ENCODE results near the gene CCDC134. TPM values are rescaled to one million over a fixed set of nuclear protein-coding genes. Genes with fewer than 3 reads are reported as not detected.
A peak's percentile ranks its signal among the peaks of the same experiment; 100 is the strongest.

The CCDC134 gene
- total and polyA plus RNA-seq, 9 of the 15 experiments (the other 6 are each of a cell fraction or from before 2014, with no cell fraction given) = 0.56 to 11.9 (median 5.3) TPM

- TF ChIP-seq CAMTA2 (CRISPR knock-in tag; conservative IDR thresholded peaks at IDR 0.05) (no peak), NEUROD1 (IDR thresholded peaks at IDR 0.05; ENCODE audit: borderline replicate concordance, low read depth, low read length, partially characterized antibody) (no peak), POLR2G (IDR thresholded peaks at IDR 0.05; ENCODE audit: low read depth, low read length) (peak; percentile 39; the same call in 1 of the 2 replicates), ARID4B (CRISPR knock-in tag; IDR thresholded peaks at IDR 0.05) (peak; percentile 62), PHF8 (IDR thresholded peaks at IDR 0.05; ENCODE audit: borderline replicate concordance, low read length) (peak; percentile 13; the same call in 1 of the 2 replicates), ZNF263 (CRISPR knock-in tag; IDR thresholded peaks at IDR 0.05; ENCODE audit: borderline replicate concordance) (no peak), CLOCK (CRISPR knock-in tag; IDR thresholded peaks at IDR 0.05; ENCODE audit: borderline replicate concordance) (no peak), CCNT2 (IDR thresholded peaks at IDR 0.05; ENCODE audit: borderline replicate concordance, extremely low read depth, insufficient read length, low read depth, low read length) (peak; percentile 19), ZNF77 (CRISPR knock-in tag; IDR thresholded peaks at IDR 0.05) (no peak), ZNF707 (CRISPR knock-in tag; conservative IDR thresholded peaks at IDR 0.05) (no peak), MAFG (tag; conservative IDR thresholded peaks at IDR 0.05) (no peak), ZNF253 (CRISPR knock-in tag; conservative IDR thresholded peaks at IDR 0.05) (no peak), TCF15 (CRISPR knock-in tag; IDR thresholded peaks at IDR 0.05) (no peak), NFYB (IDR thresholded peaks at IDR 0.05; ENCODE audit: extremely low read depth, insufficient read length) (no peak), ZNF354B (CRISPR knock-in tag; IDR thresholded peaks at IDR 0.05) (no peak), CHD4 (IDR thresholded peaks at IDR 0.05; ENCODE audit: insufficient read depth, insufficient replicate concordance, low read depth, low read length, poor library complexity, severe bottlenecking) (no peak), EP400 (IDR thresholded peaks at IDR 0.05) (peak; percentile 22; the same call in 1 of the 2 replicates)
These were observed 33.0 kb downstream of the CCDC134 start (continued) for GRCh38 chr22:41833369-41834004.

All from K562 (cell line).